Caco-2 (cell line): ENCODE results near the gene POGLUT2. TPM values are rescaled to one million over a fixed set of nuclear protein-coding genes. Genes with fewer than 3 reads are reported as not detected.
A peak's percentile ranks its signal among the peaks of the same experiment; 100 is the strongest.

Experiments used
- BruUV-seq: library from RNA; stranded (reverse); fragments of 400-500 nt; replicated peaks from 2 replicates; lab custom pipeline; 2021; lab: Mats Ljungman, UMichigan
- CTCF ChIA-PET: fragments of 300-600 bp; sonication (Branson Sonifier 250); formaldehyde crosslinking; loops from one replicate; lab custom pipeline; 2022; ENCODE audit warnings: antibody characterized with exemption; lab: Charles Lee
- POLR2A ChIA-PET: fragments of 300-600 bp; sonication (Branson Sonifier 250); formaldehyde crosslinking; loops from one replicate; lab custom pipeline; 2022; ENCODE audit warnings: antibody characterized with exemption; lab: Charles Lee
- DNase-seq, 2 experiments: peaks; one replicate each; pipeline versions ENCODE4 v3.0.0 to v3.0.0-alpha.2; 2020 to 2022
- H3K27me3 ChIP-seq: replicated peaks from 2 replicates; pipeline ENCODE4 v1.6.0; 2011; ENCODE audit warnings: low read length; ENCODE audit not compliant: control insufficient read depth, insufficient read depth
- H3K36me3 ChIP-seq: 2 replicates; pipeline ENCODE4 v1.5.1; 2011; ENCODE audit warnings: low read length; ENCODE audit not compliant: control insufficient read depth, insufficient read depth
- H3K4me1 ChIP-seq: fragments of 250-450 bp; sonication (Bioruptor Pico); 2 replicates; pipeline ENCODE4 v1.5.1; 2020; ENCODE audit warnings: mild to moderate bottlenecking
- H3K4me3 ChIP-seq: 2 replicates; pipeline ENCODE4 v1.5.1; 2011; ENCODE audit warnings: low read depth, mild to moderate bottlenecking, control low read depth, low read length
- H3K9me3 ChIP-seq: fragments of 250-450 bp; sonication (Bioruptor Pico); 2 replicates; pipeline ENCODE4 v1.5.1; 2020; ENCODE audit warnings: mild to moderate bottlenecking, moderate library complexity
- H3K27ac Mint-ChIP-seq: one replicate; pipeline ENCODE4 v1.8.0; 2022; ENCODE audit warnings: mixed read lengths; ENCODE audit not compliant: unreplicated experiment
- H3K27me3 Mint-ChIP-seq: one replicate; pipeline ENCODE4 v1.8.0; 2022; ENCODE audit warnings: mixed read lengths; ENCODE audit not compliant: insufficient read depth, unreplicated experiment
- H3K36me3 Mint-ChIP-seq: one replicate; pipeline ENCODE4 v1.8.0; 2022; ENCODE audit warnings: mild to moderate bottlenecking, mixed read lengths; ENCODE audit not compliant: insufficient read depth, unreplicated experiment
- H3K4me1 Mint-ChIP-seq: one replicate; pipeline ENCODE4 v1.8.0; 2022; ENCODE audit warnings: low read depth, mixed read lengths; ENCODE audit not compliant: unreplicated experiment
- H3K4me3 Mint-ChIP-seq: one replicate; pipeline ENCODE4 v1.8.0; 2022; ENCODE audit warnings: mild to moderate bottlenecking, moderate library complexity, mixed read lengths; ENCODE audit not compliant: unreplicated experiment
- H3K9me3 Mint-ChIP-seq: one replicate; pipeline ENCODE4 v1.8.0; 2022; ENCODE audit warnings: mixed read lengths; ENCODE audit not compliant: unreplicated experiment
- intact Hi-C: fragments of 100-400 bp; cut with micrococcal nuclease; formaldehyde crosslinking; loops from one replicate; pipeline ENCODE4 v1.10.0; 2022; ENCODE audit not compliant: unreplicated experiment
- total RNA-seq: library from RNA; stranded (reverse); gene quantifications from 2 replicates; pipeline ENCODE4 v1.2.3, GENCODE V29; 2022
- TF ChIP-seq, protein P1 (sequence below), 2 experiments: fragments of 200-600 bp in 1 of 2; IDR thresholded peaks; 1 replicate in 1 of 2; 2 replicates in 1 of 2; pipeline versions ENCODE4 v1.5.1 to v1.8.0; 2011 to 2022; ENCODE audit warnings: antibody characterized with exemption in 1 of 2, control low read depth in 1 of 2, inconsistent platforms in 1 of 2, low read depth in 1 of 2, low read length in 1 of 2, mild to moderate bottlenecking in 1 of 2, moderate library complexity in 1 of 2; ENCODE audit not compliant: insufficient read depth in 1 of 2, severe bottlenecking in 1 of 2, unreplicated experiment in 1 of 2

The POGLUT2 gene
- total RNA-seq, 1 experiment from 2014 or later, result 20.1 TPM

DNA sequence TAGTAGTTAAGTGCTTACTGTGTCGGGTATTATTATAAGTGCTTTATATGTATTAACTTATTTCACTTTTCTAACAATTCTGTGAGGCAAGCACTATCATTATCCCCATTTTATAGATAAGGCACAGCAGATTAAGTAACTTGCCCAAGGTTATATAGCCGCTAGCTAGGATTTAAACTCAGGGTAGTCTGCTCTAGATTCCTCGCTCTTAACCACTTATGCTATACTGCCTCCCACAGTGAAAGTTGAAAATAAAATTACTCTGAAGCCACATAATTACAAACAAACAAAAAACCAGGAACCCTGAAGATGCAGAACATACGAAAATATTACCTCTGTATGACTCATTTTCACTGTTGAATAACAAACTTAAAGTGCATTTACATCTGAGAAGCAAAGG, 29.1 kb downstream of the POGLUT2 start:
- H3K4me3 ChIP-seq, result no peak overlapping the region
- peaks cover 31% of the 10 kb centered on the region for H3K4me1 Mint-ChIP-seq
- H3K9me3 Mint-ChIP-seq, result no peaks in the 10 kb centered on the region
- ChIA-PET CTCF (interaction anchor here (1.0 kb wide), 1 partner anchor 45 kb away, joined by 4 read pairs; no protein-coding TSS in a partner anchor), POLR2A (no interaction called here)
- H3K27me3 ChIP-seq, result no peaks in the 10 kb centered on the region
- H3K9me3 ChIP-seq, result no peaks in the 10 kb centered on the region
- H3K36me3 Mint-ChIP-seq, result peaks cover 9% of the 10 kb centered on the region
- peaks cover 24% of the 10 kb centered on the region for H3K4me1 ChIP-seq
- H3K36me3 ChIP-seq, result 0 out of 2 replicates have a peak, but pooled peaks cover 2% of the 10 kb centered on the region
- DNase-seq, result no peak
- intact Hi-C loops, result loop anchor here (1.0 kb wide), 1 partner anchor 44 kb away; no protein-coding TSS in a partner anchor
- no peaks in the 10 kb centered on the region for H3K27me3 Mint-ChIP-seq
- BruUV-seq, result no TSS peak
- peak overlapping the region; percentile 80 for H3K27ac Mint-ChIP-seq
- TF ChIP-seq, protein P1, sequence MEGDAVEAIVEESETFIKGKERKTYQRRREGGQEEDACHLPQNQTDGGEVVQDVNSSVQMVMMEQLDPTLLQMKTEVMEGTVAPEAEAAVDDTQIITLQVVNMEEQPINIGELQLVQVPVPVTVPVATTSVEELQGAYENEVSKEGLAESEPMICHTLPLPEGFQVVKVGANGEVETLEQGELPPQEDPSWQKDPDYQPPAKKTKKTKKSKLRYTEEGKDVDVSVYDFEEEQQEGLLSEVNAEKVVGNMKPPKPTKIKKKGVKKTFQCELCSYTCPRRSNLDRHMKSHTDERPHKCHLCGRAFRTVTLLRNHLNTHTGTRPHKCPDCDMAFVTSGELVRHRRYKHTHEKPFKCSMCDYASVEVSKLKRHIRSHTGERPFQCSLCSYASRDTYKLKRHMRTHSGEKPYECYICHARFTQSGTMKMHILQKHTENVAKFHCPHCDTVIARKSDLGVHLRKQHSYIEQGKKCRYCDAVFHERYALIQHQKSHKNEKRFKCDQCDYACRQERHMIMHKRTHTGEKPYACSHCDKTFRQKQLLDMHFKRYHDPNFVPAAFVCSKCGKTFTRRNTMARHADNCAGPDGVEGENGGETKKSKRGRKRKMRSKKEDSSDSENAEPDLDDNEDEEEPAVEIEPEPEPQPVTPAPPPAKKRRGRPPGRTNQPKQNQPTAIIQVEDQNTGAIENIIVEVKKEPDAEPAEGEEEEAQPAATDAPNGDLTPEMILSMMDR (IDR thresholded peaks at IDR 0.05; ENCODE audit: insufficient read depth in 1 of 2, low read depth in 1 of 2, low read length in 1 of 2, severe bottlenecking in 1 of 2, unreplicated experiment in 1 of 2), result no peak
- H3K4me3 Mint-ChIP-seq, result peak overlapping the region; percentile 56

DNA sequence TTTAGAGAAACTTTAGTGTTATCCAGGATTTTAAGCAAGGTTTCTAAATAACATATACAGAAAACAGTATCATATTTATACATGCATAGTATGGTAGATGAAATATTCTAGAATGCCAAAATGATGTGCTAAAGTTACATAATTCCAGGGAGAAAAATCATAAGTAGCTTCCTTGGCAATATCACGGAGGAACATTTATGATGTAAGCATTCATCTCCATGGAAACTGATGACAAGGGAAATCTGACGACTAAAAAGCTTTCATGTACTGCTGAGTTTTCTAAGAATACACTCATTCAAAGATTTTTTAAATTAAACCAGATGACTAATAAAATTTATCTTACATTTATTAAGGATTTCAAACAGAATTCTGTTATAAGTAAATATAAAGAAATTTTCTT, 29.9 kb downstream of the POGLUT2 start:
- no peaks in the 10 kb centered on the region for H3K27me3 Mint-ChIP-seq
- ChIA-PET CTCF (no interaction called here), POLR2A (no interaction called here)
- peaks cover 31% of the 10 kb centered on the region for H3K4me1 Mint-ChIP-seq
- no TSS peak for BruUV-seq
- H3K36me3 ChIP-seq, result 0 out of 2 replicates have a peak, but pooled peaks cover 2% of the 10 kb centered on the region
- TF ChIP-seq, protein P1 (IDR thresholded peaks at IDR 0.05; ENCODE audit: insufficient read depth in 1 of 2, low read depth in 1 of 2, low read length in 1 of 2, severe bottlenecking in 1 of 2, unreplicated experiment in 1 of 2), result no peak
- H3K9me3 Mint-ChIP-seq, result no peaks in the 10 kb centered on the region
- H3K27me3 ChIP-seq, result no peaks in the 10 kb centered on the region
- no peak overlapping the region for H3K4me3 ChIP-seq
- H3K4me1 ChIP-seq, result peaks cover 24% of the 10 kb centered on the region
- H3K4me3 Mint-ChIP-seq, result no peak overlapping the region
- H3K27ac Mint-ChIP-seq, result no peak overlapping the region
- DNase-seq, result no peak
- H3K9me3 ChIP-seq, result no peaks in the 10 kb centered on the region
- intact Hi-C loops, result no loop called here
- peaks cover 9% of the 10 kb centered on the region for H3K36me3 Mint-ChIP-seq

DNA sequence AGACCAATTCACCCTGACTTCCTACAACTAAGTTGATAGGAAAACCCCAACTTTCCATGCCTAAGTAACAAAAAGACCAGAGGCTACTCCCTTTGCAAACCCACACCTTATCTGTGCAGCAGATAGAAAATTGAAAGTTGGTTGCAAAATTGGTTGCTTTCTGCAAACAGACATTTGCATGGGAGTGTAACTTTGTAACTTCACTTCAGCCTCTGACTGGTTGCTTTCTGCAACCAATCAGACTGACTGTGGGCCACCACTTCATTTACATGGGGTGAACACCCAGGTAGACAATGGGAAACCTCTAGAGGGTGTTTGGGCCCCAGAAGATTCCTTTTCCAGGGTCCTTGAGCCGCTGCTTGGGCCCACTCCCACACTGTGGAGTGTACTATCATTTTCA, 35.0 kb downstream of the POGLUT2 start:
- Histone ChIP-seq H3K9me3 (no peaks in the 10 kb centered on the region), H3K27me3 (no peaks in the 10 kb centered on the region), H3K4me1 (no peaks in the 10 kb centered on the region), H3K36me3 (0 out of 2 replicates have a peak, but pooled peaks cover 2% of the 10 kb centered on the region), H3K4me3 (no peak overlapping the region)
- BruUV-seq, result no TSS peak
- CTCF ChIA-PET, result no interaction called here
- H3K4me1 Mint-ChIP-seq, result no peaks in the 10 kb centered on the region
- POLR2A ChIA-PET, result interaction anchor here (0.5 kb wide), 1 partner anchor 38 kb away, joined by 4 read pairs; no protein-coding TSS in a partner anchor
- H3K27me3 Mint-ChIP-seq, result no peaks in the 10 kb centered on the region
- no peak overlapping the region for H3K27ac Mint-ChIP-seq
- intact Hi-C loops, result no loop called here
- TF ChIP-seq, protein P1 (IDR thresholded peaks at IDR 0.05; ENCODE audit: insufficient read depth in 1 of 2, low read depth in 1 of 2, low read length in 1 of 2, severe bottlenecking in 1 of 2, unreplicated experiment in 1 of 2), result no peak
- no peak overlapping the region for H3K4me3 Mint-ChIP-seq
- H3K9me3 Mint-ChIP-seq, result no peaks in the 10 kb centered on the region
- peaks cover 9% of the 10 kb centered on the region for H3K36me3 Mint-ChIP-seq
- DNase-seq, result no peak
